COR-L47 (cell line): Measurements from ENCODE around the gene TAS1R1.

ENCODE experiments used
- DNase-seq: peaks from one replicate; lab custom pipeline; 2025; lab: John Stamatoyannopoulos, UW

The TAS1R1 gene

DNA sequence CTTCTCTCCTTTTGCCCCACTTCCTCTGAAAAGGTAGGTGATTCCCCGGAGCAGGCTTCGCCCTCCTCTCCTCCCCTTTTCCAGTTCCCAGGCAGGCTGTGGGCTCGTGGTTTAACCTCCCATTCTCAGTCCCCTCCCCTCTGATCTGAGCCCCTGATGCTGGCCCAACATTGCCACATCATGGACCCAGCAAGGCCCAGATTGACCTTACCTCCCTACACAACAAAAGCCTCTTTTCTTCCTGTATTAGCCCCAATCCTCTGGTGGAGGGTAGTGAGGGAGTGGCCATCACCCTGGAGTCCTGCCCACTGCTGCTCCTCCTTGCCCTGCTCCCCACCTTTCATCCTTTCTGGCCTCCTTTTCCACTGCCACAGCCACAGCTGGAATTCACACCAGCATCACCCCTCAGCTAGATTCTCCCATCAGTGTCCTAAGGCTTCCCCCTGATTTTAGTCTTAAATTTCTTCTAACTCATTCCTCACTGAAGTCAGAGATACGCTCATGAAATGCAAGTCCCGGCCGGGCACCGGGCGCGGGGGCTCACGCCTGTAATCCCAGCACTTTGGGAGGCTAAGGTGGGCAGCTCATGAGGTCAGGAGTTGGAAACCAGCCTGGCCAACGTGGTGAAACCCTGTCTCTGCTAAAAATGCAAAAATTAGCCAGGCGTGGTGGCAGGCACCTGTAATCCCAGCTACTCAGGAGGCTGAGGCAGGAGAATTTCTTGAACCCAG lies 17.7 kb downstream of the TAS1R1 start:
- DNase-seq, result no peak

DNA sequence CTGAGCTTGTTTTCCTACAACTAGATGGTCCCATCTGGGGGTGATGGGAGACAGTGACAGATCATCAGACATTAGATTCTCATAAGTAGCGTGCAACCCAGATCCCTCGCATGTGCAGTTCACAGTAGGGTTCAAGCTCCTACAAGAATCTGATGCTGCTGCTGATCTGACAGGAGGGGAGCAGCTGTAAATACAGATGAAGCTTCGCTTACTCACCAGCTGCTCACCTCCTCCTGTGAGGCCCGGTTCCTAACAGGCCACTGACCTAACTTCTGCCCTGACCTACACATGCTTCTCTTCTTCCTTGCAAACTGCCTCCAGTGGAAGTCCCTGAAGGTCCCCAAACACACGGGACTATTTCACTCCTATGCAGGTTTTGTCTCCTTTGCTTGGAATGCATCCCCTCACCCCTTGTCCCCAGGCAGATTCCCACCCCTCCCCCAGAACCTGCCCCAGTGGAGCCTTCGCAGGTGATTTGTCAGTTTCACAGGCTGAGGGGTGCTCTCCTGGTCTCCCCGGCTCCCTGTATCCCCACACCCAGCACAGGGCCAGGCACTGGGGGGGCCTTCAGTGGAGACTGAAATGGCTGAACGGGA lies 19.0 kb downstream of the TAS1R1 start:
- DNase-seq, result no peak

- no peak for DNase-seq
Observed at GRCh38 chr1:6574818-6575217, 19.7 kb downstream of the TAS1R1 start.

GRCh38 chr1:6577831-6578525 lies 22.9 kb downstream of the TAS1R1 start:
- no peak for DNase-seq

- no peak for DNase-seq
Observed at GRCh38 chr1:6578624-6579373, 23.7 kb downstream of the TAS1R1 start.

GRCh38 chr1:6579374-6580118 lies 24.4 kb downstream of the TAS1R1 start, which contains the start of gene ZBTB48:
ZBTB48 (plus strand) TSS chr1:6579994; CDS start chr1:6580610, 616 bp downstream.
- peak; percentile 98 for DNase-seq

DNA sequence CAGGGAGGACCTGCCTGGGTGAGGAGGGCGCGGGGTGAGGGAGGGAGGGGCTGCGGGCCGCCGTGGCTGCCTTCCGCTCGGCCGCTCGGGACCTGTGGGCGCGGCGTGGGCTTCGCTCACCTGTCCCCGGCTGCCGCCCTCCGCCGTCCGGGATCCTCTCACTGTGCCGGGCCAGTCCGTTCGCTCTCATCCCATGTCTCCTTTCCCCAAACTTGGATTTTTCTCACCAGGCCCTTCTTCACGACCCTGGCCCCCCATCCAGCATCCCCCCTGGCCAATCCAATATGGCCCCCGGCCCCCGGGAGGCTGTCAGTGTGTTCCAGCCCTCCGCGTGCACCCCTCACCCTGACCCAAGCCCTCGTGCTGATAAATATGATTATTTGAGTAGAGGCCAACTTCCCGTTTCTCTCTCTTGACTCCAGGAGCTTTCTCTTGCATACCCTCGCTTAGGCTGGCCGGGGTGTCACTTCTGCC lies 25.0 kb downstream of the TAS1R1 start:
- no peak for DNase-seq

GRCh38 chr1:6580593-6581409 lies 25.7 kb downstream of the TAS1R1 start:
- no peak for DNase-seq

- no peak for DNase-seq
Observed at GRCh38 chr1:6581561-6582305, 26.6 kb downstream of the TAS1R1 start.

- DNase-seq, result no peak
Observed at GRCh38 chr1:6582370-6582769, 27.3 kb downstream of the TAS1R1 start.

GRCh38 chr1:6584126-6585080 lies 29.3 kb downstream of the TAS1R1 start:
- no peak for DNase-seq

DNA sequence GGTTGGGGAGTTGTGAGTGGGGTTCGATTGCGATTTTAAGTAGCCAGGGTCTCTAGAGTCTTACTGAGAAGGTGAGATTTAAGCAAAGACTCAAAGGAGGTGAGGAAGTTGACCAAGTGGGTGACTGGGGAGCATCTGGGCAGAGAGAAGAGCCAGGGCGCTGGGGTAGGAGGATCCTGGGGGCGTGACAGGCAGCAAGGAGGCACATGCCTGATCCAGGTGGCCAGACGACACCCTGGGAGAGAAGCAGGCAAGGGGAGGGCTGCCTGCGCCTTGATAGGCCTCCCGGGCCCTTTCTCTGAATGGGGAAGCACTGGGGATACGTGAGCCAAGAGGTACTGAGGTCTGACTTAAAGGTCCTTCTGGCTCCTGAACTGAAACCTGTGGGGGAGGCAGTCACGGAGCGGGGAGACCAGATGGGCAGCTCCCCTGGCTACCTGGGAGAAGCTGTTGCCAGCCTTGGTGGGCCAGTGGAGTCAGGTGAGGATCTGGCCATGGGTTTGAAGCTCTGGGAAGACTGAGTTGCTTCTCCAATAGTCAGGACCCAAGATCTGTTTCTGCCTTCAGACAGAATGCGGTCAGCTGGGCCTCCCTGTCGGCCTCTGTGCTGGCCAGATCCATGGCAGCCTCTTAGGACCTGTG lies 30.1 kb downstream of the TAS1R1 start:
- no peak for DNase-seq

DNA sequence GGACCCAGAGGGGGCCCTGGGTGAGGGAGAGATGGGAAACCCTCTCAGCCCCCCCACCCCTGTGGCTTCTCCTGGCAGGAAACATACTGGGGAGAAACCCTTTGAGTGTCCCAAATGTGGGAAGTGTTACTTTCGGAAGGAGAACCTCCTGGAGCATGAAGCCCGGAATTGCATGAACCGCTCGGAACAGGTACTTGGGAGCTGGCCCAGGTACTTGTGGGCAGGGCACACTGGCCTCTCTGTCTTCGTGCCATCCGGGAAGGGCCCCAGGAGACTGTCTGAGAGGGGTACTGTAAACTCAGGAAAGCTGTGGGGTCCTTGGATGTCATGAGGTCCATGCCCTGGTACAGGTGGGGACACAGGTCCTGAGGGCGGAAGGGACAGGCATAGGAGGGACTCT lies 30.7 kb downstream of the TAS1R1 start:
- no peak for DNase-seq

DNA sequence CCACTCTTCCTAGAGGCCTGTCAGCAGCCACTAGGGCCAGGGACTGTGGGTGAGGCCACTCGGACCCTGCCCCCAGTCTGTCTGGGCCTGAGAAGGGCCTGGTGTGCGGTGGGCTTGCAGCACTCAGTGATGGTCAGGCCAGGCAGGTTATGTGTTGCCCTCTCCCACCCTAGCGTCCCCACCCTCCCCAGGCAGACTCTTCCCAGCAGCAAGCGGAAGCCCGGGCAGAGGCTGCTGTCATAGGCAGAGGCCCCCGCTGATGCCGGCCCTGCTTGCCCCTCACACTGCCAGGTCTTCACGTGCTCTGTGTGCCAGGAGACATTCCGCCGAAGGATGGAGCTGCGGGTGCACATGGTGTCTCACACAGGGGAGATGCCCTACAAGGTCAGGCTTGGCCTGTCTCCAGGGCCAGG lies 31.3 kb downstream of the TAS1R1 start:
- no peak for DNase-seq

DNA sequence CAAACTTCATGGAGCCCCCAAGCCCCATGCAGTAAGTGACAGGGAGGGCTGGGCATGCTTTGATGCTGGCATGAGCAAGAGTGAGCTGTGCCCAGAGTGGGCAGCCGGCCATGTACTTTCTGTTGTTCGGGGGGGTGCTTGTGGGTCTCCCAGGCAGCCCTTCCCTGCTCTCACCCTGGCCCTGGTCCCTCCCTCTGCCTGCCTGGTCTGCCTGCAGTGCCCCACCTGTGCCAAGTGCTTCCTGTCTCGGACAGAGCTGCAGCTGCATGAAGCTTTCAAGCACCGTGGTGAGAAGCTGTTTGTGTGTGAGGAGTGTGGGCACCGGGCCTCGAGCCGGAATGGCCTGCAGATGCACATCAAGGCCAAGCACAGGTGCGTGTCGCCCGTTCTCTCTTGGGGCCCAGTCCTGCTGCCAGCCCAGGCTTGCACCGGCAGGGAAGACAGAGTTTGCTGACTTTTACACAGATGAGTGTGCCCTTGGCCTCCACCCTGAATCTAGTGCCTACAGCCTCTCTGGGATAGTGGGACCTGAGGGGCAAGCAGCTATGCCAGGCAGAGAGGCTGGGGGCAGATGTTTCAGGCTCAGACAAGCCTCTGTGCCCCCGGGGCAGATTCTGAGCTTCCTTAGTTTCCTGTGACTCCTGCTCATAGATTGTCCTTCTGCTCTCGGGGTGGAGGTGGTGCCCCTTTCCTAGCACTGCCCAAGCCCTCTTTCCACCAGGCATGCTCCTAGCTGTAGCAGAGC lies 32.3 kb downstream of the TAS1R1 start:
- no peak for DNase-seq

- no peak for DNase-seq
Observed at GRCh38 chr1:6588128-6588892, 33.2 kb downstream of the TAS1R1 start.
